ENCODE measurements around the gene SGO2.
"Not testable (repeated sequence)": the region's sequence is repeated elsewhere in the genome, so short reads cannot be mapped to it uniquely, and the experiment has no call there.

The SGO2 gene

GRCh38 chr2:200624026-200624425 lies 98.0 kb downstream of the SGO2 start:
- DNase-seq = no peak

GRCh38 chr2:200624658-200625057 lies 98.7 kb downstream of the SGO2 start:
- DNase-seq = no peak

GRCh38 chr2:200625282-200625681 lies 99.3 kb downstream of the SGO2 start:
- DNase-seq = no peak

GRCh38 chr2:200625958-200626363 lies 100.0 kb downstream of the SGO2 start:
- DNase-seq = no peak

GRCh38 chr2:200627110-200627770 lies 101.2 kb downstream of the SGO2 start:
- no peak for DNase-seq

- DNase-seq = not testable (repeated sequence)
Measured at GRCh38 chr2:200628461-200628860, 102.5 kb downstream of the SGO2 start.

- no peak for DNase-seq
Measured at GRCh38 chr2:200631287-200631686, 105.3 kb downstream of the SGO2 start.
